HepG2 (cell line): ENCODE data around the gene UQCR11. TPM values are rescaled to one million over a fixed set of nuclear protein-coding genes. Genes with fewer than 3 reads are reported as not detected.

Source experiments
- JUNB ChIP-seq: sonication (generic); formaldehyde crosslinking; IDR thresholded peaks from 2 replicates; pipeline ENCODE4 v1.8.0; 2022; ENCODE audit warnings: missing genetic modification reagents, mild to moderate bottlenecking, borderline replicate concordance
- SAFB2 ChIP-seq: sonication (generic); formaldehyde crosslinking; IDR thresholded peaks from 2 replicates; pipeline ENCODE4 v1.5.1; 2020; ENCODE audit warnings: missing genetic modification reagents, low read depth, mild to moderate bottlenecking, borderline replicate concordance
- XRCC5 ChIP-seq: fragments of 200-400 bp; formaldehyde crosslinking; optimal IDR thresholded peaks from 2 replicates; pipeline ENCODE3; 2017; ENCODE audit warnings: mild to moderate bottlenecking, low read length
- ZFP41 ChIP-seq: sonication (generic); formaldehyde crosslinking; IDR thresholded peaks from 2 replicates; pipeline ENCODE4 v1.4.0; 2020; ENCODE audit warnings: mild to moderate bottlenecking, missing genetic modification reagents, borderline replicate concordance
- ZNF549 ChIP-seq: sonication (generic); formaldehyde crosslinking; IDR thresholded peaks from 2 replicates; pipeline ENCODE4 v1.5.0; 2020; ENCODE audit warnings: missing genetic modification reagents
- ZNF550 ChIP-seq: sonication (generic); formaldehyde crosslinking; IDR thresholded peaks from 2 replicates; pipeline ENCODE4 v1.4.0; 2020; ENCODE audit warnings: mild to moderate bottlenecking, missing genetic modification reagents, borderline replicate concordance
- ZNF552 ChIP-seq: sonication (generic); formaldehyde crosslinking; IDR thresholded peaks from 2 replicates; pipeline ENCODE4 v1.9.0; 2022; ENCODE audit warnings: missing genetic modification reagents, mild to moderate bottlenecking, borderline replicate concordance
- ZNF598 ChIP-seq: sonication (generic); formaldehyde crosslinking; IDR thresholded peaks from 2 replicates; pipeline ENCODE4 v1.5.1; 2020; ENCODE audit warnings: mild to moderate bottlenecking, missing genetic modification reagents, borderline replicate concordance
- polyA plus RNA-seq, 8 experiments: library from polyadenylated mRNA; depleted of rRNA in 3 of 8; stranded (reverse) in 7 of 8; unstranded in 1 of 8; fragments of >200 nt; fragmentation: Illumina TruSeq in 4 of 8; extraction: Trizol in 4 of 8; gene quantifications; 2 replicates each; pipeline versions ENCODE4 v1.2.1 to v1.2.3, GENCODE V29; 2011 to 2016; ENCODE audit warnings: low read depth in 4 of 8, missing spikeins in 1 of 8, mixed read lengths in 1 of 8; ENCODE audit not compliant: insufficient read depth in 1 of 8
- total RNA-seq, 5 experiments: library from RNA; depleted of rRNA; stranded (reverse); fragments of >200 nt; fragmentation: Illumina TruSeq; extraction: Trizol; gene quantifications; 2 replicates each; pipeline ENCODE4 v1.2.3, GENCODE V29; 2016; ENCODE audit warnings: low read depth in 1 of 5
- TF ChIP-seq, protein P1 (sequence below): sonication (generic); formaldehyde crosslinking; IDR thresholded peaks from 2 replicates; pipeline ENCODE4 v1.4.0; 2020; ENCODE audit warnings: missing genetic modification reagents, borderline replicate concordance
- TF ChIP-seq, protein P2 (sequence below): sonication (generic); formaldehyde crosslinking; IDR thresholded peaks from 2 replicates; pipeline ENCODE4 v1.5.1; 2020; ENCODE audit warnings: mild to moderate bottlenecking, moderate library complexity, missing genetic modification reagents
- TF ChIP-seq, protein P3 (sequence below): sonication (generic); formaldehyde crosslinking; conservative IDR thresholded peaks from 2 replicates; pipeline ENCODE4 v1.4.0; 2020; ENCODE audit warnings: missing genetic modification reagents
- TF ChIP-seq, protein P4 (sequence below): sonication (generic); formaldehyde crosslinking; IDR thresholded peaks from 2 replicates; pipeline ENCODE4 v1.4.0; 2020; ENCODE audit warnings: missing genetic modification reagents
- TF ChIP-seq, protein P5 (sequence below): sonication (generic); formaldehyde crosslinking; conservative IDR thresholded peaks from 2 replicates; pipeline ENCODE4 v1.8.1; 2023; ENCODE audit warnings: missing genetic modification reagents
- TF ChIP-seq, protein P6 (sequence below): IDR thresholded peaks from 2 replicates; pipeline ENCODE4 v1.6.1; 2016; ENCODE audit warnings: missing compliant biosample characterization, missing genetic modification reagents, borderline replicate concordance

UQCR11 gene
- total and polyA plus RNA-seq, 2 of the 13 experiments (the other 11 are each of a cell fraction or from before 2014, with no cell fraction given) = 125 to 214 TPM

DNA sequence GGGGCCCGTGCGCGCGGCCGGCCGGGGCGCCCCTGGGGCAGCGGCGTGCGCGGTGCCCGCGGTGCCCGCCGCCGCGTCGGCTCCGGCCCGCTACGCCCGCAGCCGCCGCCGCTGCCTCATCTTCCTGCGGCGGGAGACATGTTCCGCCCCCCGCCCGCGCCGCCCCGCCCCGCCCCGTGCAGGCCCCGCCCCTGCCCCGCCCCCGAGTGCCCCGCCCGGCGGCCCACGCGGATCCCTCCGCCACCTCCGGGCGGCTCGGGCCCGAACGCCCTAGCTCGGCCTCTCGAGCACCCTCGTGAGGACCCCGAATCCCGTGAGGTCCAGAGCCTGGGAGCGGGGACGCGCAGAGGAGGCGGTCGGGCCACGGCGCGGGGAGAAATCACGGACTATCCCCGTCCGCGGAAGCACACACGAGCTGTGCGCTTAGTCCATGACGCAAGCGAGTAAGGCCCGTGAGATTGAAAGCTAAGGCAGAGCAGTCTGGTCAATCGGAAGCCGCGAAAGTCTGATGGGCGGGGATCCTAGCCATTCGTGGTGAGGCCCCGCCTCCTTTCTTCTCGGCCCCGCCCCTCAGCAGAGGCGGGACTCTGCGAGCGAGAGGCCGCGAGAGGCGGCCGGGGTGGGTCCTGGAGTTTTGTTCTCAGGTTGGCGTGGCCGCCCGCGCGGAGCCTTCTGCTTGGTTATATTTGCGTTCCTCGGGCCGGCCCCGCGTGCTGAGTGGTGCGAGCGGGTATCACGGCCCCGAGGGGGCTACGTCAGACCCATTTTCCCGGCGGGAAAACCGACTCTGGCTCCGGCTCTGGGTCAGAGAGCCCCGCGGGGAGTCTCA lies 47.4 kb upstream of the UQCR11 start, which contains the start of gene TCF3 (continued):
- TF ChIP-seq, protein P1, sequence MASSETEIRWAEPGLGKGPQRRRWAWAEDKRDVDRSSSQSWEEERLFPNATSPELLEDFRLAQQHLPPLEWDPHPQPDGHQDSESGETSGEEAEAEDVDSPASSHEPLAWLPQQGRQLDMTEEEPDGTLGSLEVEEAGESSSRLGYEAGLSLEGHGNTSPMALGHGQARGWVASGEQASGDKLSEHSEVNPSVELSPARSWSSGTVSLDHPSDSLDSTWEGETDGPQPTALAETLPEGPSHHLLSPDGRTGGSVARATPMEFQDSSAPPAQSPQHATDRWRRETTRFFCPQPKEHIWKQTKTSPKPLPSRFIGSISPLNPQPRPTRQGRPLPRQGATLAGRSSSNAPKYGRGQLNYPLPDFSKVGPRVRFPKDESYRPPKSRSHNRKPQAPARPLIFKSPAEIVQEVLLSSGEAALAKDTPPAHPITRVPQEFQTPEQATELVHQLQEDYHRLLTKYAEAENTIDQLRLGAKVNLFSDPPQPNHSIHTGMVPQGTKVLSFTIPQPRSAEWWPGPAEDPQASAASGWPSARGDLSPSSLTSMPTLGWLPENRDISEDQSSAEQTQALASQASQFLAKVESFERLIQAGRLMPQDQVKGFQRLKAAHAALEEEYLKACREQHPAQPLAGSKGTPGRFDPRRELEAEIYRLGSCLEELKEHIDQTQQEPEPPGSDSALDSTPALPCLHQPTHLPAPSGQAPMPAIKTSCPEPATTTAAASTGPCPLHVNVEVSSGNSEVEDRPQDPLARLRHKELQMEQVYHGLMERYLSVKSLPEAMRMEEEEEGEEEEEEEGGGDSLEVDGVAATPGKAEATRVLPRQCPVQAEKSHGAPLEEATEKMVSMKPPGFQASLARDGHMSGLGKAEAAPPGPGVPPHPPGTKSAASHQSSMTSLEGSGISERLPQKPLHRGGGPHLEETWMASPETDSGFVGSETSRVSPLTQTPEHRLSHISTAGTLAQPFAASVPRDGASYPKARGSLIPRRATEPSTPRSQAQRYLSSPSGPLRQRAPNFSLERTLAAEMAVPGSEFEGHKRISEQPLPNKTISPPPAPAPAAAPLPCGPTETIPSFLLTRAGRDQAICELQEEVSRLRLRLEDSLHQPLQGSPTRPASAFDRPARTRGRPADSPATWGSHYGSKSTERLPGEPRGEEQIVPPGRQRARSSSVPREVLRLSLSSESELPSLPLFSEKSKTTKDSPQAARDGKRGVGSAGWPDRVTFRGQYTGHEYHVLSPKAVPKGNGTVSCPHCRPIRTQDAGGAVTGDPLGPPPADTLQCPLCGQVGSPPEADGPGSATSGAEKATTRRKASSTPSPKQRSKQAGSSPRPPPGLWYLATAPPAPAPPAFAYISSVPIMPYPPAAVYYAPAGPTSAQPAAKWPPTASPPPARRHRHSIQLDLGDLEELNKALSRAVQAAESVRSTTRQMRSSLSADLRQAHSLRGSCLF (CRISPR knock-in tag) = no peak
- TF ChIP-seq ZFP41 = no peak
- TF ChIP-seq ZNF550 (CRISPR knock-in tag) = no peak
- TF ChIP-seq, protein P2, sequence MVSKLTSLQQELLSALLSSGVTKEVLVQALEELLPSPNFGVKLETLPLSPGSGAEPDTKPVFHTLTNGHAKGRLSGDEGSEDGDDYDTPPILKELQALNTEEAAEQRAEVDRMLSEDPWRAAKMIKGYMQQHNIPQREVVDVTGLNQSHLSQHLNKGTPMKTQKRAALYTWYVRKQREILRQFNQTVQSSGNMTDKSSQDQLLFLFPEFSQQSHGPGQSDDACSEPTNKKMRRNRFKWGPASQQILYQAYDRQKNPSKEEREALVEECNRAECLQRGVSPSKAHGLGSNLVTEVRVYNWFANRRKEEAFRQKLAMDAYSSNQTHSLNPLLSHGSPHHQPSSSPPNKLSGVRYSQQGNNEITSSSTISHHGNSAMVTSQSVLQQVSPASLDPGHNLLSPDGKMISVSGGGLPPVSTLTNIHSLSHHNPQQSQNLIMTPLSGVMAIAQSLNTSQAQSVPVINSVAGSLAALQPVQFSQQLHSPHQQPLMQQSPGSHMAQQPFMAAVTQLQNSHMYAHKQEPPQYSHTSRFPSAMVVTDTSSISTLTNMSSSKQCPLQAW (CRISPR knock-in tag) = no peak
- TF ChIP-seq, protein P3, sequence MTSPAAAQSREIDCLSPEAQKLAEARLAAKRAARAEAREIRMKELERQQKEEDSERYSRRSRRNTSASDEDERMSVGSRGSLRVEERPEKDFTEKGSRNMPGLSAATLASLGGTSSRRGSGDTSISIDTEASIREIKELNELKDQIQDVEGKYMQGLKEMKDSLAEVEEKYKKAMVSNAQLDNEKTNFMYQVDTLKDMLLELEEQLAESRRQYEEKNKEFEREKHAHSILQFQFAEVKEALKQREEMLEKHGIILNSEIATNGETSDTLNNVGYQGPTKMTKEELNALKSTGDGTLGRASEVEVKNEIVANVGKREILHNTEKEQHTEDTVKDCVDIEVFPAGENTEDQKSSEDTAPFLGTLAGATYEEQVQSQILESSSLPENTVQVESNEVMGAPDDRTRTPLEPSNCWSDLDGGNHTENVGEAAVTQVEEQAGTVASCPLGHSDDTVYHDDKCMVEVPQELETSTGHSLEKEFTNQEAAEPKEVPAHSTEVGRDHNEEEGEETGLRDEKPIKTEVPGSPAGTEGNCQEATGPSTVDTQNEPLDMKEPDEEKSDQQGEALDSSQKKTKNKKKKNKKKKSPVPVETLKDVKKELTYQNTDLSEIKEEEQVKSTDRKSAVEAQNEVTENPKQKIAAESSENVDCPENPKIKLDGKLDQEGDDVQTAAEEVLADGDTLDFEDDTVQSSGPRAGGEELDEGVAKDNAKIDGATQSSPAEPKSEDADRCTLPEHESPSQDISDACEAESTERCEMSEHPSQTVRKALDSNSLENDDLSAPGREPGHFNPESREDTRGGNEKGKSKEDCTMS (CRISPR knock-in tag) = no peak
- TF ChIP-seq XRCC5 = peak; percentile 93
- TF ChIP-seq, protein P4, sequence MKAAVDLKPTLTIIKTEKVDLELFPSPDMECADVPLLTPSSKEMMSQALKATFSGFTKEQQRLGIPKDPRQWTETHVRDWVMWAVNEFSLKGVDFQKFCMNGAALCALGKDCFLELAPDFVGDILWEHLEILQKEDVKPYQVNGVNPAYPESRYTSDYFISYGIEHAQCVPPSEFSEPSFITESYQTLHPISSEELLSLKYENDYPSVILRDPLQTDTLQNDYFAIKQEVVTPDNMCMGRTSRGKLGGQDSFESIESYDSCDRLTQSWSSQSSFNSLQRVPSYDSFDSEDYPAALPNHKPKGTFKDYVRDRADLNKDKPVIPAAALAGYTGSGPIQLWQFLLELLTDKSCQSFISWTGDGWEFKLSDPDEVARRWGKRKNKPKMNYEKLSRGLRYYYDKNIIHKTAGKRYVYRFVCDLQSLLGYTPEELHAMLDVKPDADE = no peak
- no peak for TF ChIP-seq SAFB2 (CRISPR knock-in tag)
- no peak for TF ChIP-seq JUNB (CRISPR knock-in tag)
- TF ChIP-seq ZNF598 = no peak
- TF ChIP-seq, protein P5, sequence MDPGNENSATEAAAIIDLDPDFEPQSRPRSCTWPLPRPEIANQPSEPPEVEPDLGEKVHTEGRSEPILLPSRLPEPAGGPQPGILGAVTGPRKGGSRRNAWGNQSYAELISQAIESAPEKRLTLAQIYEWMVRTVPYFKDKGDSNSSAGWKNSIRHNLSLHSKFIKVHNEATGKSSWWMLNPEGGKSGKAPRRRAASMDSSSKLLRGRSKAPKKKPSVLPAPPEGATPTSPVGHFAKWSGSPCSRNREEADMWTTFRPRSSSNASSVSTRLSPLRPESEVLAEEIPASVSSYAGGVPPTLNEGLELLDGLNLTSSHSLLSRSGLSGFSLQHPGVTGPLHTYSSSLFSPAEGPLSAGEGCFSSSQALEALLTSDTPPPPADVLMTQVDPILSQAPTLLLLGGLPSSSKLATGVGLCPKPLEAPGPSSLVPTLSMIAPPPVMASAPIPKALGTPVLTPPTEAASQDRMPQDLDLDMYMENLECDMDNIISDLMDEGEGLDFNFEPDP = no peak
- no peak for TF ChIP-seq ZNF549
- TF ChIP-seq ZNF552 (CRISPR knock-in tag) = no peak
- TF ChIP-seq, protein P6, sequence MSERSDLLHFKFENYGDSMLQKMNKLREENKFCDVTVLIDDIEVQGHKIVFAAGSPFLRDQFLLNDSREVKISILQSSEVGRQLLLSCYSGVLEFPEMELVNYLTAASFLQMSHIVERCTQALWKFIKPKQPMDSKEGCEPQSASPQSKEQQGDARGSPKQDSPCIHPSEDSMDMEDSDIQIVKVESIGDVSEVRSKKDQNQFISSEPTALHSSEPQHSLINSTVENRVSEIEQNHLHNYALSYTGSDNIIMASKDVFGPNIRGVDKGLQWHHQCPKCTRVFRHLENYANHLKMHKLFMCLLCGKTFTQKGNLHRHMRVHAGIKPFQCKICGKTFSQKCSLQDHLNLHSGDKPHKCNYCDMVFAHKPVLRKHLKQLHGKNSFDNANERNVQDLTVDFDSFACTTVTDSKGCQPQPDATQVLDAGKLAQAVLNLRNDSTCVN (CRISPR knock-in tag) = no peak
